ENCODE data around the gene DCTN4.
"Not testable (repeated sequence)": the region's sequence is repeated elsewhere in the genome, so short reads cannot be mapped to it uniquely, and the experiment has no call there.

DCTN4 gene

GRCh38 chr5:150778088-150778516 is 19.3 kb upstream of the DCTN4 start:
- DNase-seq: no peak

- DNase-seq: no peak
Observed at GRCh38 chr5:150777685-150778084, 18.9 kb upstream of the DCTN4 start.

- DNase-seq: no peak
Observed at GRCh38 chr5:150774145-150774544, 15.3 kb upstream of the DCTN4 start.

GRCh38 chr5:150771034-150771795 is 12.4 kb upstream of the DCTN4 start:
- no peak for DNase-seq

- DNase-seq: no peak
Observed at GRCh38 chr5:150766251-150766650, 7.4 kb upstream of the DCTN4 start.

- DNase-seq: no peak
Observed at GRCh38 chr5:150765799-150766169, 7.0 kb upstream of the DCTN4 start.

GRCh38 chr5:150765011-150765798 is 6.4 kb upstream of the DCTN4 start:
- DNase-seq: no peak

- no peak for DNase-seq
Observed at GRCh38 chr5:150764530-150764929, 5.7 kb upstream of the DCTN4 start.

GRCh38 chr5:150763023-150763769 is 4.4 kb upstream of the DCTN4 start:
- DNase-seq: no peak

- DNase-seq: no peak
Observed at GRCh38 chr5:150762211-150762610, 3.4 kb upstream of the DCTN4 start.

- peak; percentile 44 for DNase-seq
Observed at GRCh38 chr5:150759334-150759583, 442 bp upstream of the DCTN4 start.

- no peak for DNase-seq
Observed at GRCh38 chr5:150758203-150758530, 650 bp downstream of the DCTN4 start.

- DNase-seq: no peak
Observed at GRCh38 chr5:150757087-150757649, 1.6 kb downstream of the DCTN4 start.

- DNase-seq: no peak
Observed at GRCh38 chr5:150753863-150754262, 5.0 kb downstream of the DCTN4 start.

GRCh38 chr5:150753463-150753862 is 5.4 kb downstream of the DCTN4 start:
- DNase-seq: no peak

- DNase-seq: no peak
Observed at GRCh38 chr5:150751096-150751891, 7.5 kb downstream of the DCTN4 start.

GRCh38 chr5:150750469-150750868 is 8.3 kb downstream of the DCTN4 start:
- no peak for DNase-seq

GRCh38 chr5:150743142-150743488 is 15.7 kb downstream of the DCTN4 start:
- not testable (repeated sequence) for DNase-seq

GRCh38 chr5:150742455-150743141 is 16.2 kb downstream of the DCTN4 start:
- DNase-seq: not testable (repeated sequence)

- no peak for DNase-seq
Observed at GRCh38 chr5:150740992-150741391, 17.8 kb downstream of the DCTN4 start.

GRCh38 chr5:150738862-150739261 is 20.0 kb downstream of the DCTN4 start:
- no peak for DNase-seq

Measured in midbrain (tissue), 1 donor.